Measurements from ENCODE around the gene ACE2.

Gene ACE2

GRCh38 chrX:15616531-15616930 is 15.8 kb upstream of the ACE2 start:
- peaks cover 3% of the 10 kb centered on the region for H3K4me1 ChIP-seq (ENCODE audit: control insufficient read depth, insufficient read depth, low read length, poor library complexity, severe bottlenecking)
- WGBS, 2 experiments (ENCODE audit: insufficient coverage in 2 of 2): 87% methylated on average over 3 of the region's 3 CpGs; no CpG with 5 or more reads in 1 of the 2 experiments
- H3K36me3 ChIP-seq (ENCODE audit: control insufficient read depth, insufficient read depth, low read length): no peaks in the 10 kb centered on the region
- no peaks in the 10 kb centered on the region for H3K9me3 ChIP-seq (ENCODE audit: control insufficient read depth, low read length)
- no peak overlapping the region for H3K27ac ChIP-seq (ENCODE audit: low read depth, low read length, severe bottlenecking)
- no peak overlapping the region for H3K4me3 ChIP-seq (ENCODE audit: extremely low read depth, insufficient read depth, low read length, poor library complexity, severe bottlenecking)

GRCh38 chrX:15607067-15607466 is 6.3 kb upstream of the ACE2 start:
- Histone ChIP-seq H3K27ac (ENCODE audit: low read depth, low read length, severe bottlenecking) (no peak overlapping the region), H3K4me1 (ENCODE audit: control insufficient read depth, insufficient read depth, low read length, poor library complexity, severe bottlenecking) (peaks cover 3% of the 10 kb centered on the region), H3K4me3 (ENCODE audit: extremely low read depth, insufficient read depth, low read length, poor library complexity, severe bottlenecking) (no peak overlapping the region), H3K36me3 (ENCODE audit: control insufficient read depth, insufficient read depth, low read length) (no peaks in the 10 kb centered on the region), H3K9me3 (ENCODE audit: control insufficient read depth, low read length) (no peaks in the 10 kb centered on the region)
- WGBS, 2 experiments (ENCODE audit: insufficient coverage in 2 of 2): no CpG with 5 or more reads among the region's 5 CpGs

- H3K4me1 ChIP-seq (ENCODE audit: control insufficient read depth, insufficient read depth, low read length, poor library complexity, severe bottlenecking): peaks cover 3% of the 10 kb centered on the region
- no CpG with 5 or more reads among the region's 1 CpG for WGBS, 2 experiments (ENCODE audit: insufficient coverage in 2 of 2)
- H3K36me3 ChIP-seq (ENCODE audit: control insufficient read depth, insufficient read depth, low read length): no peaks in the 10 kb centered on the region
- H3K27ac ChIP-seq (ENCODE audit: low read depth, low read length, severe bottlenecking): no peak overlapping the region
- H3K4me3 ChIP-seq (ENCODE audit: extremely low read depth, insufficient read depth, low read length, poor library complexity, severe bottlenecking): no peak overlapping the region
- H3K9me3 ChIP-seq (ENCODE audit: control insufficient read depth, low read length): no peaks in the 10 kb centered on the region
These were observed 5.4 kb upstream of the ACE2 start for GRCh38 chrX:15606136-15606535.

GRCh38 chrX:15605226-15605625 is 4.5 kb upstream of the ACE2 start:
- H3K27ac ChIP-seq (ENCODE audit: low read depth, low read length, severe bottlenecking): no peak overlapping the region
- no peak overlapping the region for H3K4me3 ChIP-seq (ENCODE audit: extremely low read depth, insufficient read depth, low read length, poor library complexity, severe bottlenecking)
- no peaks in the 10 kb centered on the region for H3K9me3 ChIP-seq (ENCODE audit: control insufficient read depth, low read length)
- peaks cover 3% of the 10 kb centered on the region for H3K4me1 ChIP-seq (ENCODE audit: control insufficient read depth, insufficient read depth, low read length, poor library complexity, severe bottlenecking)
- no peaks in the 10 kb centered on the region for H3K36me3 ChIP-seq (ENCODE audit: control insufficient read depth, insufficient read depth, low read length)
- whole genome bisulfite sequencing, 2 experiments (ENCODE audit: insufficient coverage in 2 of 2): no CpG with 5 or more reads among the region's 1 CpG

- Histone ChIP-seq H3K4me1 (ENCODE audit: control insufficient read depth, insufficient read depth, low read length, poor library complexity, severe bottlenecking) (peaks cover 16% of the 10 kb centered on the region), H3K9me3 (ENCODE audit: control insufficient read depth, low read length) (no peaks in the 10 kb centered on the region), H3K4me3 (ENCODE audit: extremely low read depth, insufficient read depth, low read length, poor library complexity, severe bottlenecking) (no peak overlapping the region), H3K27ac (ENCODE audit: low read depth, low read length, severe bottlenecking) (no peak overlapping the region), H3K36me3 (ENCODE audit: control insufficient read depth, insufficient read depth, low read length) (no peaks in the 10 kb centered on the region)
- 83 to 100% methylated on average over 2 of the region's 5 CpGs for WGBS, 2 experiments (ENCODE audit: insufficient coverage in 2 of 2)
These were observed 2.0 kb upstream of the ACE2 start for GRCh38 chrX:15602761-15603160.

GRCh38 chrX:15601932-15602331 is 1.2 kb upstream of the ACE2 start:
- Histone ChIP-seq H3K36me3 (ENCODE audit: control insufficient read depth, insufficient read depth, low read length) (no peaks in the 10 kb centered on the region), H3K4me3 (ENCODE audit: extremely low read depth, insufficient read depth, low read length, poor library complexity, severe bottlenecking) (no peak overlapping the region), H3K27ac (ENCODE audit: low read depth, low read length, severe bottlenecking) (no peak overlapping the region), H3K4me1 (ENCODE audit: control insufficient read depth, insufficient read depth, low read length, poor library complexity, severe bottlenecking) (peaks cover 16% of the 10 kb centered on the region), H3K9me3 (ENCODE audit: control insufficient read depth, low read length) (no peaks in the 10 kb centered on the region)
- WGBS, 2 experiments (ENCODE audit: insufficient coverage in 2 of 2): 100% methylated on average over 1 to 2 of the region's 3 CpGs

- Histone ChIP-seq H3K9me3 (ENCODE audit: control insufficient read depth, low read length) (no peaks in the 10 kb centered on the region), H3K36me3 (ENCODE audit: control insufficient read depth, insufficient read depth, low read length) (no peaks in the 10 kb centered on the region), H3K27ac (ENCODE audit: low read depth, low read length, severe bottlenecking) (peak overlapping the region; percentile 23), H3K4me3 (ENCODE audit: extremely low read depth, insufficient read depth, low read length, poor library complexity, severe bottlenecking) (no peak overlapping the region), H3K4me1 (ENCODE audit: control insufficient read depth, insufficient read depth, low read length, poor library complexity, severe bottlenecking) (peaks cover 13% of the 10 kb centered on the region)
These were observed 711 bp downstream of the ACE2 start for GRCh38 chrX:15600049-15600448.

GRCh38 chrX:15599461-15599860 is 1.3 kb downstream of the ACE2 start:
- H3K27ac ChIP-seq (ENCODE audit: low read depth, low read length, severe bottlenecking): no peak overlapping the region
- H3K9me3 ChIP-seq (ENCODE audit: control insufficient read depth, low read length): no peaks in the 10 kb centered on the region
- WGBS, 2 experiments (ENCODE audit: insufficient coverage in 2 of 2): 100% methylated on average over 1 of the region's 4 CpGs; no CpG with 5 or more reads in 1 of the 2 experiments

GRCh38 chrX:15598026-15598425 is 2.7 kb downstream of the ACE2 start:
- Histone ChIP-seq H3K36me3 (ENCODE audit: control insufficient read depth, insufficient read depth, low read length) (no peaks in the 10 kb centered on the region), H3K27ac (ENCODE audit: low read depth, low read length, severe bottlenecking) (no peak overlapping the region), H3K4me1 (ENCODE audit: control insufficient read depth, insufficient read depth, low read length, poor library complexity, severe bottlenecking) (peaks cover 13% of the 10 kb centered on the region), H3K4me3 (ENCODE audit: extremely low read depth, insufficient read depth, low read length, poor library complexity, severe bottlenecking) (no peak overlapping the region), H3K9me3 (ENCODE audit: control insufficient read depth, low read length) (no peaks in the 10 kb centered on the region)
- WGBS, 2 experiments (ENCODE audit: insufficient coverage in 2 of 2): no CpG with 5 or more reads among the region's 3 CpGs

More at GRCh38 chrX:15599461-15599860, 1.3 kb downstream of the ACE2 start:
- no peaks in the 10 kb centered on the region for H3K36me3 ChIP-seq (ENCODE audit: control insufficient read depth, insufficient read depth, low read length)
- H3K4me1 ChIP-seq (ENCODE audit: control insufficient read depth, insufficient read depth, low read length, poor library complexity, severe bottlenecking): peaks cover 13% of the 10 kb centered on the region
- no peak overlapping the region for H3K4me3 ChIP-seq (ENCODE audit: extremely low read depth, insufficient read depth, low read length, poor library complexity, severe bottlenecking)

- Histone ChIP-seq H3K36me3 (ENCODE audit: control insufficient read depth, insufficient read depth, low read length) (no peaks in the 10 kb centered on the region), H3K27ac (ENCODE audit: low read depth, low read length, severe bottlenecking) (no peak overlapping the region), H3K4me3 (ENCODE audit: extremely low read depth, insufficient read depth, low read length, poor library complexity, severe bottlenecking) (no peak overlapping the region), H3K9me3 (ENCODE audit: control insufficient read depth, low read length) (no peaks in the 10 kb centered on the region), H3K4me1 (ENCODE audit: control insufficient read depth, insufficient read depth, low read length, poor library complexity, severe bottlenecking) (peaks cover 13% of the 10 kb centered on the region)
- WGBS, 2 experiments (ENCODE audit: insufficient coverage in 2 of 2): no CpG with 5 or more reads among the region's 2 CpGs
These were observed 6.4 kb downstream of the ACE2 start for GRCh38 chrX:15594371-15594770.

GRCh38 chrX:15579778-15580747 is 20.7 kb downstream of the ACE2 start:
- WGBS, 2 experiments (ENCODE audit: insufficient coverage in 2 of 2): 51 to 61% methylated on average over 3 of the region's 5 CpGs

More at GRCh38 chrX:15579778-15580747, 20.7 kb downstream of the ACE2 start:
- H3K36me3 ChIP-seq (ENCODE audit: control insufficient read depth, insufficient read depth, low read length): no peaks in the 10 kb centered on the region
- no peak overlapping the region for H3K4me3 ChIP-seq (ENCODE audit: extremely low read depth, insufficient read depth, low read length, poor library complexity, severe bottlenecking)
- H3K4me1 ChIP-seq (ENCODE audit: control insufficient read depth, insufficient read depth, low read length, poor library complexity, severe bottlenecking): peaks cover 4% of the 10 kb centered on the region
- H3K27ac ChIP-seq (ENCODE audit: low read depth, low read length, severe bottlenecking): no peak overlapping the region
- H3K9me3 ChIP-seq (ENCODE audit: control insufficient read depth, low read length): no peaks in the 10 kb centered on the region

Data from mesodermal cell (in vitro differentiated cells).